ENCODE measurements around the gene TMEM235.

The TMEM235 gene

GRCh38 chr17:78237401-78238012 is 6.1 kb downstream of the TMEM235 start:
- Histone ChIP-seq H3K4me3 (no peak overlapping the region), H3K27ac (no peak overlapping the region)
- intact Hi-C loops (cut with DNase I; ENCODE audit: low total_unique reads): no loop called here

GRCh38 chr17:78238823-78239488 is 7.5 kb downstream of the TMEM235 start:
- TF ChIP-seq CTCF (IDR thresholded peaks at IDR 0.05): no peak
- Histone ChIP-seq H3K4me1 (no peaks in the 10 kb centered on the region), H3K36me3 (no peaks in the 10 kb centered on the region), H3K27me3 (peaks cover 0 to 13% of the 10 kb centered on the region in 2 donors), H3K27ac (no peak overlapping the region), H3K4me3 (no peak overlapping the region), H3K9me3 (no peaks in the 10 kb centered on the region)
- intact Hi-C loops (cut with DNase I; ENCODE audit: low total_unique reads): no loop called here
- no peak for DNase-seq

More at GRCh38 chr17:78237401-78238012, 6.1 kb downstream of the TMEM235 start:
- H3K27me3 ChIP-seq: peaks cover 0 to 22% of the 10 kb centered on the region in 2 donors
- H3K9me3 ChIP-seq: no peaks in the 10 kb centered on the region
- TF ChIP-seq CTCF (IDR thresholded peaks at IDR 0.05): no peak
- no peaks in the 10 kb centered on the region for H3K4me1 ChIP-seq
- DNase-seq: no peak
- no peaks in the 10 kb centered on the region for H3K36me3 ChIP-seq

DNA sequence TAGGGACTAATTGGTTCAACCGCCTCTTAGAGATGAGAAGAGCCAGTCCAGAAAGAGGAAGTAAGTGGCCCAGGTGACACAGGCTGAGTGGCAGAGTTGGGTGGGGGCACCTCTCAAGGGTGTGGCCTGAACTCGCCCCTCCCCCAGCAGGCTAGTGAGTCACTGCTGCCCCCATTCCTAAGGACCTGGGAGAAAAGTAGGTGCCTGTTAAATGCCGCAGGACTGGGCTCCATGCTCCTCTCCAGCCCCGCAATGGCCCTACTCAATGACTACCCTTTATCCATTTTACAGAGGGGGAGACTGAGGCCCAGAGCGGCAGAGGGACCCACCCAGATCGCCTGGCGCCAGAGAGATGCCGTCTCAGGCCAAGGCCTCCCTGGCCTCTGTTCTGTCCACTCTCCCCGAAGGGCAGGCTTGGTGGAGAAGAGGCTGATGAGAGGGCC is 8.1 kb downstream of the TMEM235 start:
- H3K9me3 ChIP-seq: no peaks in the 10 kb centered on the region
- no peak for DNase-seq
- intact Hi-C loops (cut with DNase I; ENCODE audit: low total_unique reads): no loop called here
- no peaks in the 10 kb centered on the region for H3K4me1 ChIP-seq
- H3K27ac ChIP-seq: no peak overlapping the region
- peaks cover 0 to 7% of the 10 kb centered on the region in 2 donors for H3K27me3 ChIP-seq
- no peaks in the 10 kb centered on the region for H3K36me3 ChIP-seq
- TF ChIP-seq CTCF (IDR thresholded peaks at IDR 0.05): no peak
- H3K4me3 ChIP-seq: no peak overlapping the region

DNA sequence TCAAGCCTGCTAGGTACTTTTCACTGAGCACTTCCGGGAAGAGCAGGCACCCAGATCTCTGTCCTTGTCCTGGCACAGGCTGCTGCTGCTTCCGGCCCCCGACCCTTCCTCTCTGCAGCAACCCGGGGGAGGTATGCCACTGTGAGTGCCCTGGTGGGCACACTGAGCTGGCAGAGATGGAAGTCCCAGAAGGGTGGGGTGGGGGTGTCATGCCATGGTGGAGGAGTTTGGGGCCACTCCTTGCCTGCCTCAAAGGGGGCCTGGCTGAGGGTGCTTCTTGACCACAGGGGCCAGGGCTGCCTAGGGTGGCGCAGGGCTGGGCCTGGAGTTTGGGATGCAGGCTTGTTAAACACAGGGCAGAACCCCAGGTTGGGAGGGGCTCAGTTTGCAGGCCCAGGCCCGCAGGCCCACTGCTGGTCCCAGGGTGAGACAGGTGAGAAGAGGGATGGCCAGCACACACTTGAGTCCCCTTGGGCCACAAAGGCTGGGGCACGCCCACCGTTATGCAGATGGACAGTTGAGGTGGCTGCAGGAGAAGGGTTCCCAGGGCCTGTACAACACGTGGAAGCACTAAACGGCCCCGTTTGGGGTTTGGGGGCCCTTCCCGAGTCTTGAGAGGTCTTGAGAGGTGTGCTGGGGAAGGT is 8.7 kb downstream of the TMEM235 start:
- Histone ChIP-seq H3K27me3 (peaks cover 0 to 7% of the 10 kb centered on the region in 2 donors), H3K27ac (no peak overlapping the region), H3K4me3 (no peak overlapping the region), H3K4me1 (no peaks in the 10 kb centered on the region), H3K9me3 (no peaks in the 10 kb centered on the region), H3K36me3 (no peaks in the 10 kb centered on the region)
- no peak for TF ChIP-seq CTCF (IDR thresholded peaks at IDR 0.05)
- intact Hi-C loops (cut with DNase I; ENCODE audit: low total_unique reads): no loop called here
- no peak for DNase-seq

GRCh38 chr17:78240839-78241238 is 9.4 kb downstream of the TMEM235 start:
- H3K4me1 ChIP-seq: no peaks in the 10 kb centered on the region
- H3K27me3 ChIP-seq: peaks cover 0 to 5% of the 10 kb centered on the region in 2 donors
- intact Hi-C loops (cut with DNase I; ENCODE audit: low total_unique reads): no loop called here
- TF ChIP-seq CTCF (IDR thresholded peaks at IDR 0.05): no peak
- H3K4me3 ChIP-seq: no peak overlapping the region
- DNase-seq: no peak
- no peaks in the 10 kb centered on the region for H3K36me3 ChIP-seq
- no peaks in the 10 kb centered on the region for H3K9me3 ChIP-seq
- H3K27ac ChIP-seq: no peak overlapping the region
